Amniotic epithelial cell (primary cell): ENCODE results near the gene TJP3.

Source experiments
- DNase-seq: peaks from one replicate; pipeline ENCODE4 v3.0.0-alpha.2; 2010; ENCODE audit warnings: low read depth

Gene TJP3

DNA sequence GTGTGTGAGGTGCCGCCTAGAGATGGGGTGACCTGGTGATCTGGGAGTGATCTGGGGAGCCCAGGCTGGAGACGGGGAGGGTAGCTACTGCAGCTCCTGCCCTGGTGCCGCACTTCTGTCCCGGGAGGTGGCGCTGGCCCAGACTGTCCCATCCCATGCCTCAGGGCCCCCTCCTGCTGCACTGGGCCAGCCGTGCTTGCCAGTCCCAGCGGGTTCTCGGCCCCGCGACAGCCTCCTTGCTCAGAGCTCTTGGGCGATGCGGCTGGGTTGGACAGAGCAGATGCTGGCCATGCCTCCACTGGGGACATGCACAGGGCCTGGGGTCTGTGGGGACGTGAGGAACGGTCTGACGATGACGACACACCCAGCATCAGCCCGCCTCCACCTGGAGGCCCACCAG, 61.3 kb downstream of the TJP3 start:
- no peak for DNase-seq

DNA sequence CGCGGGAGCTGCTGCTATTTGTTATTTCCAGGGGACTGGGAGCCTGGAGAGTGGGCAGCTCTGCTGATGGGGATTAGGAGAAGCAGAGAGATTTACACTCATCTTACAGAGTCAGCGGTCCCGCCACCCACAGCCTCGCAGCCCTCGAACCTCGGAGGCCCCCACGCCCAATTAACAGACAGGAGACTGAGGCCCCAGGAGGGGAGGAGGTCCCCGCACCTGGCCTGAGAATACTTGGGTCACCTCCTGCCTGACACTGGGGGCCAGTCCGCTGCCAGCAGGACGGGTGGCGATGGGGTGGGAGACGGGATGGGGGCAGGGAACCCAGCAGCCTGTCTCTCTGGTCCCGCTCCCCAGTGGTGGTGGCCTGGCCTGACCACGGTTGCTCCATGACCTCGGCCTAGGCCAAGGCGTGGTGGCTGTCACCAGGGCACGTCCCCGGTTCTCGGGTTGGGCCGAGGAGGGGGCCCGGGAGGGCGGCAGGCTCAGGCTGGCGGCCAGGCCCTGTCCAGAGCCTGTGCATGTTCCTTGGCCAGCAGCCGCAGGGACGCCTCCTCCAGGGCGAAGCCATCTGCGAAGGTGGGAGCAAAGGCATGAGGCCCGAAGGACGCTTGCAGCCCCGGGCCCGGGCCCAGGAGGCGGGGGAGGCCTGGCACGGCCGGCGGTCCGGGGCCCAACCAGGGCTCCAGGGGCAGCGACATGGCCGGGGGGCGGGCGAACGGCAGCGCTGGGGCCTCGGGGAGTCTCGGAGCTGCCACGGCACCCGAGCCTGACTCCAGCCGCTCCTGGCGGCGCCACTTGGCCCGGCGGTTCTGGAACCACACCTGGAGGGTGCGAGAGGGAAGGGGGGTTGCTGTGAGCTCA, 62.2 kb downstream of the TJP3 start:
- DNase-seq = no peak

DNA sequence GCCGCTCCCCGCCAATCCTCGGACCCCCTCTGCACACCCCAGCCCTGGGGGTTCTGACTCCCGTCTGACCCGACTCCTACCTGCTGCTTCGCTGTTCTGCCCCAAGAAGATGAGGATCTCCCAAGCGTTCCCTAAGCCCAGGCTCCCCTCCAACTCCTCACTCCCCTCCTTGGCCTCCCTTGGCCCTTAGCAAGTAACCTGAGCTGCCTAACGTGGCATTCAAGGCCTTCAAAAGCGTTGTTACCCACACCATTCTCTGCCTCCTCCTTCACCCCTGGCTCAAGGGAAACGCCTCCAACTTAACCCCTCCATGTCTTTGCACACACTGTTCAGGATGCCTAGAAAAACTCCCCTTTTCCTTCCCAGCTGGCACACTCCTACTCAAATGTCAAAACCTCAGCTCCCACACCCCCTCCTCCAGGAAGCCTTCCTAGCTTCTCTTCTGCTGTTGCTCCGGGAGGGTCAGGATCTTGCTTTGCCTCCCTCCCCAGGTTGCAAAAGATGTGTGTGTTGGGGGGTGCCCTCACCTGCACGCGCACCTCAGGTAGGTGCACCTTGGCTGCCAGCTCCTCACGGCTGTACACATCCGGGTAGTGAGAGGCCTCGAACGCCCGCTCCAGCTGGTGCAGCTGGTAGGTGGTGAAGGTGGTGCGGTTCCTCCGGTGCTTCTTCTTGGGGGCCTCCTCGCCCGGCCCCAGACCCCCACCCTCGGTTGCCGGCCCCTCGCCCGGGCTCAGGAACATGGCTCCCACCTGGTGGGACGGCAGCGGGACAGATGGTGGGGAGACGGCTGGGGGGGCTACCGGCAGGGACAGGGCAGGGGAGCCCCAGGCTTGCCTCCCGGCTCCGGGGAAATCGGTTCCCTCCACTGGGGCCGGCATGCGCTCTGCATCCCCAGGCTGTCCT, 63.1 kb downstream of the TJP3 start:
- DNase-seq = no peak

GRCh38 chr19:3771906-3772455, 63.8 kb downstream of the TJP3 start, which contains the start of gene RAX2:
Gene RAX2, minus strand, starts transcription at chr19:3772228. Its CDS starts 486 bp downstream, at chr19:3771742.
- no peak for DNase-seq

DNA sequence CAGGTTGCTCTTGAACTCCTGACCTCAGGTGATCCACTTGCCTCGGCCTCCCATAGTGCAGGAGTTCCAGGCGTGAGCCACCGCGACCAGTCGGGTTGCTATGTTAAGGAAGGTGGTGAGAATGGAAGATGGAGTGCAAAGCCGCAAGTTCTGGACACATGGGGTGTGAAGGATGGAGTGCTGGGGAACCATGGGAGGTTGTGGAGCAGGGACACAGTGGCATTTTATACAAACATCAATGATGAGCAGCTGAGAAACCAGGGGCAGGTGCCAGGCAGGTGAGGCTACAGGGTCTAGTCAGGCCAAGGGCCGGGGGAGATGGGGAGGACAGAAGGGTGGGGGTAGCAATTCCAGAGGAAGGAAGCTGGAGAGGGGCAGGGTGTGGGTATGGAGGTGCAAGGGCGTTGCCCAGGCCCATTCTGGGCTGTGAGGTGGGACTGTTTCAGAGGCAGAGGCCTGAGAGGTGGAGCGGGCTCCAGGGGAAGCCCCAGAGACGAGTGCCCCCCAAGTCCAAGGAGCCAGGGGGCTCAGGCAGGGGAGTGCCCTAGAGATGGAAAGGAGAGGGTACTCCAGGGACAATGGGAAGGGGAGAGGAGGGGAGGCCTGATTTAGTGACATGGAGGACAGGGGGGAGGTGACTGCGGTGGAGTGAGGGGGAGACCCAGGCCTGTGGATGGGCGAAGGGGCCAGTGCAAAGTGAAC, 65.8 kb downstream of the TJP3 start:
- no peak for DNase-seq

DNA sequence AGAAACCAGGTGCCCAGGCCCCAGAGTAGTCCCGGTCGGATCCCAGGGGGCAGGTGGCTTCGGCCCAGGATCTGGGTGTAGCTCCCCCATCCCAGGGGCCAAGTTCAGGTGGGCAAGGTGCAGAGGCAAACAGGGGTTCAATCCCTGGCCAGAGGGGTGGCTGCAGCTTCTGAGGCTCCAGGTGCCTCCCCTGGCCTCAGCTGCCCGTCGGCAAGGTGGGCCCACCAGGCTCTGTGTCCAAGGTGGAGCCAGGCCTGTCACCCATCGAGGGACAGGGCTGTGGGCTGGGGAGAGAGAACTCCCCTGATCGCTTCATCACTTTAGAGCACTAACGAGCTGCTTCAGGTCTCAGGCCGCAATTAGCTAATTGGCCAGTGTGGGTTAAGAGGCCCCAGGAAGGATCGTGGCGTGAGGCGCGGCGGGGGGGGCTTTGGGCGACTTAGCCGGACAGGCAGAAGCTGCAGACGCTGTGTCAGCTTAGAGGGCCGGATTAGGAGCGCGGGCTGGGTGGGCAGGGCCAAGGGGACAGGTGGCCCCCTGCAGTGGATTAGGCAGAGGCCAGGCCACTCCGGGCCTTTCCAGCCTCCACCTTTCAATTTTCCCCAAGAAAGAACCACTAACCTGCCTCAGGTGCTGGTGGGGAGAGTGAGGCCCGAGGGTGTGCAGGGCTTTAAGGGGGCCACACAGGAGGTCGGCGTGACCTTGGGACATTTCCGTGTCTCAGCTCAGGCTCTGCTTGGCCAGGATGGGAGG, 66.6 kb downstream of the TJP3 start:
- no peak for DNase-seq

DNA sequence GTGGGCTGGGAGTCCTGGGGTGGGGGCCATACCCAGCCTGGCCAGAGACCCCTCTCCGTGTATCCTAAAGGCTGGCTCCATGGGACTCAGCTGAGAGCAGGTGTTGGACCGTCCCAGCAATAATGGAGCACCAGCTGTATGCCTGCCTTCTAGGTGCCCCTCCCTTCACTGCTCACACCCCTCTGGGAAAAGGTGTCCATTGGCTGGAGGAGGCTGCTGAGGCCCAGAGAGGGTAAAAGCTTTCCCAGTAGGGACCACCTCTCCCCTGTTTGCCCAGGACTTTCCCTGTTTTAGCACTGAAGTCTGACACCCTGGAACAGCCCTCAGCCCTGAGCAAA, 67.2 kb downstream of the TJP3 start:
- no peak for DNase-seq

- no peak for DNase-seq
Measured at GRCh38 chr19:3775831-3776230, 67.6 kb downstream of the TJP3 start.

DNA sequence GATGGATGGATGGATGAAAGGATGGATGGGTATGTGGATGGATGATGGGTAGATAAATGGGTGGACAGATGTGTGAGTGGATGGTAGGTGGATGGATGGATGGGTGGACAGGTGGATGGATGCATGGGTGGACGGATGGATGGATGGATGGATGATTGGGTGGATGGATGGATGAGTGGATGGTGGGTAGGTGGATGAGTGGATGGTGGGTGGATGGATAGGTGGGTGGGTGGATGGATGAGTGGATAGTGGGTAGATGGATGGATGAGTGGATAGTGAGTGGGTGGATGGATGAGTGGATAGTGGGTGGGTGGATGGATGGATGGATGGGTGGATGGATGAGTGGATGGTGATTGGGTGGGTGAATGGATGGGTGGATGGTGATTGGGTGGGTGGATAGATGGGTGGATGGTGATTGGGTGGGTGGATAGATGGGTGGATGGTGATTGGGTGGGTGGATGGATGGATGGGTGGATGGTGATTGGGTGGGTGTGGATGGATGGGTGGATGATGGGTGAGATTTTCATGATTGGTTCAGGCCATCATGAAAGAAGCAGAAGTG, 68.4 kb downstream of the TJP3 start:
- DNase-seq = no peak

- DNase-seq = no peak
Measured at GRCh38 chr19:3778104-3778867, 70.1 kb downstream of the TJP3 start.

- DNase-seq = no peak
Measured at GRCh38 chr19:3778899-3779723, 70.9 kb downstream of the TJP3 start.

DNA sequence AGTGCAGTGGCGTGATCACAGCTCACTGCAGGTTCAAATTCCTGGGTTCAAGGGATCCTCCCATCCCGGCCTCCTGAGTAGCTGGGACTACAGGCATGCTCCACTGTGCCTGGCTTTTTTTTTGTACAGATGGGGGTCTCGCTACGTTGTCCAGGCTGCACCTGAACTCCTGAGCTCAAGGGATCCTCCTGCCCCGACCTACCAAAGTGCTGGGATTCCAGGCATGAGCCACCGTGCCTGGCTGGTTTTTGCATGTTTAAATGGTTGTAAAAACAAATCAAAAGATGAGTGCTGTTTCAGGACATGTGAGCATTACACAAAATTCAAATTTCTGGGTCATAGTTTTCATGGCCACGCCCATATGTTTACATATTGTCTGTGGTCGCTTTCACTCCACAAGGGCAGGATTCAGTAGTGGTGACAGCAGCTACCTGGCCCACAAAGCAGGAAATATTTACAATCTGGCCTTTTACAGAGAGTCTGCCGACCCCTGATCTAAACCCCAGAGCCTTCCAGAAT, 72.7 kb downstream of the TJP3 start:
- no peak for DNase-seq

DNA sequence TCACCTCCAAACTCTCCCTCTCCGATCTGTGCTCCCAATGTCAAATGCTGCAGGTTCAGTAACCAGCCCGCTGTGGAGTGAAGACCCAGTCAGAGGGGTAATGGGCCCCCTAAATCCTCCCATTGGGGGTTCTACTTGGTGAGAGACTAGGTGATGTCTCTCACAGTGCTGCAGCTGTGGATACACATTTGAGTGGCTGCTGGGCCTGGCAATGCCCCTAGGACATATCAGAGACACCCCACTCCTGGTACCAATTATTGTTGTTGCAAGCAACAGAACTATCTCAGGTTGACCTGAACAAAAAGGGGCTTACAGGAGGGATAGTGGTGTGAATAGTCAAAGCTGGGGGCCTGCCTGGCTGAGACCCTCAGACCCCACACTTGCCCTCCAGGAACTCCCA, 73.4 kb downstream of the TJP3 start:
- no peak for DNase-seq

DNA sequence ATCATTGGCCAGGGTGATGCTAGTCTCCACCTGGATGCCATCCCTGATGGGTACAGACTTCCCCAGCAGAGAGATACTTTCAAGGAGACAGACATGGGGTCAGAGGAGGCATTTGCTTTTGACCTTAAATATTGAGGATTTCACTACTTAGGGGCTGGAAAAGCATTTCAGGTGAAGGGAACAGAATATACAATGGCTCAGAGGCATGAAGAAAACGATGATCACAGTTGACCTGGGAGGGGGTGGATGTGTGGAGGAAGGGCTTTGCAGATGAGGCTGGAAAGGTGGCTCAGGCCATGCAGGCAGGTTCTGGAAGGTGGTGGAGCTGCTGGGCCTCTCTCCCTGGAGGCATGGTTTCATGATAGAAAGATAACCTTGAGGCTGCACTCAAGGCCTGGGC, 74.1 kb downstream of the TJP3 start:
- DNase-seq = no peak

GRCh38 chr19:3782903-3783302, 74.7 kb downstream of the TJP3 start:
- no peak for DNase-seq

GRCh38 chr19:3783660-3784584, 75.7 kb downstream of the TJP3 start:
- no peak for DNase-seq

DNA sequence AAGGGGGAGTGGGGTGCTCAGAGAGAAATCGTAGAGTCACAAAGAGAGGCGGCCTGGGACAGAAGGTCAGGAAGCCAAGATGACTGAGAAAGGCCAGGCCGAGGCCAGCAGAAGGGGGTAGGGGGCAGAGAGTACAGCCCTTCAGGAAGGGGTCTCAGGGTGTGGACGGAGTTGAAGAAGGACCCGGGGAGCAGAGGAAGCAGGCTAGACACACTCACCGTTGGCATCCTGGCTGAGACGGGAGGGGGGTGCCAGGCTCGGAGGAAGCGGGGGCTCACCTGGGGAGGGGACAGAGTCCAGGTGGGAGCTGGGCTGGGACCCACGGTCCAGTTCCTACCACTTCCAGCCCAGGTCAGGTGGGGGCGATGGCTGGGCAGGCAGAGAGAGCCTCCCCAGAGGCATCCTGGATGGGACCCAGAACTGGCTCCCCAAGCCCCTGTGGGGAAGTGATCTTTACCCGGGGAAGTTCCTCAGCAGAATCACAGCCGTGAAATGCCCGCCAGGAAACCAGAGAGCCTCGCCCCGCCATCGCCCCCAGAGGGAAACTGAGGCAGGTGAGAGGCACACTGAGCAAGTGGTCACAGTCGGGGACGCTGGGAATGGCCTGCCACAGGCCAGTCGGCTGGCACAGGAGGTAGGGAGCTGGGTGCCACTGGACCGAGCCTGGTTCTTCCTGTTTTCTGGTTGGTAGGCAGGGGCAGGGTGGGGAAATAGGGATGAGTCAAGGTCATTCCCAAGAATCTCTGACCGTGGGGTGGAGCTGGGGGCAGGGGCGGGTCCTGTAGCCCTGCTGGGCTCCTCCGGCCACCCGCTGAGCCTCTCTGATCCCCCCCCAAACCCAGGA, 76.6 kb downstream of the TJP3 start:
- DNase-seq = peak; percentile 6
